ENCODE results near the gene MGMT.

MGMT gene

DNA sequence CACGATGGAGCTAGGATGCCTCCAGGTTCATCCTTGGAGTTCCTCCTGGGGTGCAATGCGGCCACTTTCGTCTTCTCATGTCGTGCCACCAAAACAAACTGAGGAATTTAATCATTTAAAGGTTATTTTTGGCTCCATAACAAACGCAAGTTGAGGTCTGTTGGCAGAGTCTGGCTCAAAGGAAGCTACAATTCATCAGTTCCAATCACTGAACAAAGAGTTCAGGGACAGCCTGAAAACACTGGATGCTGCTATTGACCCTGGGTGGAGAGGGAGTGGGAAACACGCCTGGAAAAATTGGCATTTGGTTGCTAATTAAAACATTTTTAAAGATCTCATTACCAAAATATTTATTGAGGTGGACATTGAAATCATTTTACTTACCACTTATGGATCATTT lies 11.4 kb upstream of the MGMT start:
- DNase-seq (ENCODE audit: low spot score) = no peak

DNA sequence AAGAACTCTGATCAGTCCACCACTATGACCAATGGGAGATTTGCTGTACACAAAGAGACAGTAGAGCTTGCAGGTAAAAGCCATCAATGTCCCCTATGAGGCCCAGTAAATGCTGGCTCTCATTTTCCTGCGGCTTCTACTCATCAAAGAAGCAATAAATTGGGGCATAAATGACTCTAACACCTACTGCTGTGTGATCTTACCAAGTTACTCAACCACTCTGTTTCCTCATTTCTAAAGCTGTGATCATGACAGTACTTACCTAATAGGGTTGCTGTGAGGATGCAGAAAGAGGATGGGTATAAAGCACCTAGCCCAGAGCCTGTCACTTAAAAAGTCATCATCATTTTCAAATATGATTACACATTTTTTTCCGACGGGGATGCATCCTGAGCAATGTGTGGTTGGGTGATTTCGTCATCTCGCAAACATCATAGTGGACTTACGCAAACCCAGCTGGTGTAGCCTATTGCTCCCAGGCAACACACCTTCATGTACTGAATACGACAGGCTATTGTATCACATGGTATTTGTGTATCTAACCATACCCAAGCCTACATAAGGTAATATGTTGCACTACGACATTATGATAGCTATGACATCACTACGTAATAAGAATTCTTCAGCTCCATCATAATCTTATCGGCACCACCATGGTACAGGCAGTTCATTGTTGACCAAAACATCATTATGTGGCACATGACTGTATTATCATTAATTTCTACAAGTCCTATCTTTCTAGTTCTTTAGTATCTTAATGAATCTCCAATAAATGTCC lies 7.1 kb upstream of the MGMT start:
- DNase-seq (ENCODE audit: low spot score) = no peak

DNA sequence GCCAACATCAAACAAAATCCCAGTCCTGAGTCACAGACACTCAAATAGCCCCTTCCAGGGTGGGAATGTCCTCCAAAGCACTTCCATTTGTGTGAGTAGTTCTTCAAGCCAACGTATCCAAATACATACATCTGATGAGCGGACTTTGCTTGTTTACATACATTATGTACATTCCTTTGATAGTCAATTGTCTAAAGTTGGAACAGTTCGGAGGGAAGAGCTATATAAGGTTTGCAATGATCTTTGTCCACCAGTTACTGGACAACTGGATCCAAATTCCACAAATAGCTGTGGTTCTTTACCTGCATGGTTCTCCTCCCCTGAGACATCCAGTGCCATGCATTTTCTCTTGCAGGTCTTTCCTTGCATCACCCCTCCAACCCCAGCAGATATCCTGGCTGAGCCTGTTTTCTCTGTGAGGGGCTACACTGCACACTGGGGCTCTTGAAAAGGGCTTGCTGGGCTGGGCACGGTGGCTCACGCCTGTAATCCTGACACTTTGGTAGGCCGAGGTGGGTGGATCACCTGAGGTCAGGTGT lies 4.7 kb upstream of the MGMT start:
- DNase-seq (ENCODE audit: low spot score) = no peak

DNA sequence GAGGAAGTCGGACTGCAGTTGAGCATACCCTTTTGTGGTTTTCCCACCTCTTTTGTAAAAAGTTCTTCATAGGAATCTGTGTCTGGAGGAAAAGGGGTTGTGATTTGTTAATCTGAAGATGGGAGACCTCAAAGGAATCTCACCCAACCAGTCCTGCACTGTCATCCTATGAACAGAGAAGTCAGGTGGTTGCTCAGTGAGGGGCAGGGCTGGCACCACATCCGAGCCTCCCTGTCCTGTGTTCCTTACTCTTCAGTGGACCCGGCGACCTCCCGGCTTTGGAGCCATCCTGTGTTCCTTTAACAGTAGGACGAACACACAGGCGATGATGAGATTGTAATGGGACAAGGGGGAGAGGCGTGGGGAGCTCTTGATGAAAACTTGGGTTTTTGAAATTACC lies 2.8 kb upstream of the MGMT start:
- no peak for DNase-seq (ENCODE audit: low spot score)

DNA sequence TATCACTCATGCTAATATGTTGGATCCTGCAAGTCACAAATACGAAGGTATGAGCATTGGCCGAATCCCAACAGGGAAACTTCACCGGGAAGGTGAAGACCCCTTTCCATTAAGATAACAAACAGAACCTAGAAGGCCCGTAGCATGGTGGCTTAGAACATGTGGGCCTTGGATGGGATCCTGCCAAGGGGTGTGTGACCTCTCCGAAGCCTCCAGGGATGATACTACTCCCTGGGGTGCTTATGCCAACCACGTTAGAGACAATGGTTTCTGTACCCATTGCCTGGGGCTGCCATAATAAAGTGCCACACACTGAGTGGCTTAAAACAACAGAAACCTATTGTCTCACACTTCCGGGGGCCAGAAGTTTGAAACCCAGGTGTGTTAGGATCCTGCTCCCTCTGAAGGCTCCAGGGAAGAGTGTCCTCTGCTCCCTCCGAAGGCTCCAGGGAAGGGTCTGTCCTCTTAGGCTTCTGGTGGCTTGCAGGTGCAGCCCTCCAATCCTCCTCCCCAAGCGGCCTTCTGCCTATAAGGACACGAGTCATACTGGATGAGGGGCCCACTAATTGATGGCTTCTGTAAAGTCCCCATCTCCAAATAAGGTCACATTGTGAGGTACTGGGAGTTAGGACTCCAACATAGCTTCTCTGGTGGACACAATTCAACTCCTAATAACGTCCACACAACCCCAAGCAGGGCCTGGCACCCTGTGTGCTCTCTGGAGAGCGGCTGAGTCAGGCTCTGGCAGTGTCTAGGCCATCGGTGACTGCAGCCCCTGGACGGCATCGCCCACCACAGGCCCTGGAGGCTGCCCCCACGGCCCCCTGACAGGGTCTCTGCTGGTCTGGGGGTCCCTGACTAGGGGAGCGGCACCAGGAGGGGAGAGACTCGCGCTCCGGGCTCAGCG lies 992 bp upstream of the MGMT start:
- DNase-seq (ENCODE audit: low spot score) = no peak

DNA sequence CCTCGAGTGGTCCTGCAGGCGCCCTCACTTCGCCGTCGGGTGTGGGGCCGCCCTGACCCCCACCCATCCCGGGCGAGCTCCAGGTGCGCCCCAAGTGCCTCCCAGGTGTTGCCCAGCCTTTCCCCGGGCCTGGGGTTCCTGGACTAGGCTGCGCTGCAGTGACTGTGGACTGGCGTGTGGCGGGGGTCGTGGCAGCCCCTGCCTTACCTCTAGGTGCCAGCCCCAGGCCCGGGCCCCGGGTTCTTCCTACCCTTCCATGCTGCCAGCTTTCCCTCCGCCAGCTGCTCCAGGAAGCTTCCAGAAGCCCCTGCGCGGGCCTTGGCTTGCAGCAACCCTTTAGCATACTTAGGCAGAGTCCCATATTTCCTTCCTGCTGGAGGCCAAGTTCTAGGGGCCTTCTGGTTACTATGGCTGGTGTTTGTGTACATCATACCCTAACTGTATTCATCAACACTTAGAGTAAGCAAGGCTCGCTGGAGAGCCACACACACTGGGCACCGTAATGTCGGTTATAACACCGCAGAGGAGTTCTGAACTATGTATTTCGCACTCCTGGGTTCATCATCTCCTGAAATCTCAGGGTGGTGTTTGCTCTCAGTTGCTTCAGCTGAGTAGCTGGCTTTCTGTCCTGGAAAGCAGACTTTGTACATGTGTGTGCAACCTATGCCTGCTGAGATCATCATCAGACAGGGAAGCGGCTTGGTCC lies 471 bp downstream of the MGMT start:
- DNase-seq (ENCODE audit: low spot score) = no peak

DNA sequence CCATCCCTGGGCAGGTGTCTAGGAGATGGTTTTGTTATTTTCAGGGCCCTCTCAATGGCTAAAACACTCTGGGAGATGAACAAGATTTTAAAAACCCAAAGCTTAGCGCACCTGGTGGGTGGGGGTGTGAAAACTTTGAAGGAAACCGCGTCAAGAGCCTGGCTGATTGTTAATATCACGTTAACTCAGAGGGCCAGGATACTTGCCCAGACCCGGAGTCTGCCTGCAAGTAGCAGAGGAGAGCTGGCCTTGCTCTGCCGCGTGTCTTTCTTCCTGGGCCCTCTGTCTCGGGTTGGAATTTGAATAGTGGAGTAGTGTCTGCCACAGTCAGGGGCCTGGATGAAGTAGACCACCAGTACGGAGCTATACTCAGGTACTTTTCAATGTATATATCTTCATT lies 1.1 kb downstream of the MGMT start:
- DNase-seq (ENCODE audit: low spot score) = no peak

DNA sequence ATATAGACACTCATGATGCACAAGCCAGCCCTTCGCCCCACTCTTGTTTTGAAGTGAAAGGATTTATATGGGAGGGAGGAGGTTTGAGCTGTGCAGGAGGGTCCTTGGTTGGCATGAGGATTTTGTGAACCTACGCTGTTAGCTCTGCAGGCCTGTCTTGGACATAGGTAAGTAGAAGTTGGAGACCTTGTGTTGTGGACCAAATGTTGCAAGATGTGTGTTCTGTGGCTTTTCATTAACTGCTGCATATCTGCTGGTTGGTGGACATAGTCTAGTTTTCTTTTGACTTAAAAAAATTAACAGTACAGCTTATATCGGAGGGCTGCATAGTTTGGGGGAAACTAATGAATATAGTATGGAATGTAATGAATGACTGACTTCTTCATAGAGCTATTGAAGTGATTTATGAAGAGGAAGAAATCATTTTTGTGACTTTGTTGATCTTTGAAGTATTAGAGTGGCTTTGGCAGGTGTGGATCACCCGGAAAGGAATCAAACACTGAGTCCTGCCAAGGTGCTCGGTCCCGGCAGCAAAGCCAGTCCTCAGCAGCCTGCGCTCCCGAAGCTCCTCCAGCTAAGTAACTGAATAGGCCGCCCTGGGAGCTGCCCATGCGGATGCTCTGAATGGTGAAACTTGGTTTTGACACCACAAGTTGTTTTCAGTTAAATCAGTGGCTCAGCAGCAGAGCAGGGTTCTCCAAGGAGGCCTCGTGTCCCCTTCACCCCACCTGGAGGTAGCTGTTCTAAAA lies 3.2 kb downstream of the MGMT start:
- no peak for DNase-seq (ENCODE audit: low spot score)

DNA sequence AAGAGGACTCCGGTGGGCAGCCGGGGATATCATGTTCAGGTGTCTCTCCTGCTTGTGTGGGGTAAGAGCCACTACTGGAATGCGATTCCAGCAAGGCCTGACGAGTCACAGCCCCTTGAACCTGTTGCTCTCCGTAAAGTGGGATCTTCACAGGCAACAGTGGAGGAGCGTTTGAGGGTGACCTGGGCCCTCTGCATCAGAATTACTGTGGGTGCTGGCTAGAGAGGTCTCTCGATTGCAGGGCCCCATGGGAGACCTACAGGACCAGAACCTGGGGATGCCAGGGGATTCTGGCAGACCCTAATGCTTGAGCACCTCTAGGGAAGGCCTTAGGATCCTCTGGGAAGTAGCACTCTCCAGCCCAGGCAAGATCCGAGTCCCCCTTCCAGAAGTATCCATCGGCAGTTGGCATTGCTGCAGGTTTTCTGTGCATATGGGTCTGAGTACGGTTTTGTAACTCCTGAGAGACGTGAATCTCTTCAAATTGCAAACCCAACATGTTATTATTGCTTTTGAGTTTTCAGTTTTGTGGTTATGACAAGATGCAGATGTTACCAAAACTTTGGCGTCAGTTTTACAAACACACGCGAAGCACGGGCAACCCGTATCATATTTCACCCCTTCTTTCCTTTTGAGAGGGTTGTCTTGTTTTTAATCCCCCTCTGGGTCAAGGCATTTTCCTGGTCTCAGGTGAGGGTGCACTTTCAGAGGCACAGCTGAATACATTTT lies 4.6 kb downstream of the MGMT start:
- DNase-seq (ENCODE audit: low spot score) = no peak

DNA sequence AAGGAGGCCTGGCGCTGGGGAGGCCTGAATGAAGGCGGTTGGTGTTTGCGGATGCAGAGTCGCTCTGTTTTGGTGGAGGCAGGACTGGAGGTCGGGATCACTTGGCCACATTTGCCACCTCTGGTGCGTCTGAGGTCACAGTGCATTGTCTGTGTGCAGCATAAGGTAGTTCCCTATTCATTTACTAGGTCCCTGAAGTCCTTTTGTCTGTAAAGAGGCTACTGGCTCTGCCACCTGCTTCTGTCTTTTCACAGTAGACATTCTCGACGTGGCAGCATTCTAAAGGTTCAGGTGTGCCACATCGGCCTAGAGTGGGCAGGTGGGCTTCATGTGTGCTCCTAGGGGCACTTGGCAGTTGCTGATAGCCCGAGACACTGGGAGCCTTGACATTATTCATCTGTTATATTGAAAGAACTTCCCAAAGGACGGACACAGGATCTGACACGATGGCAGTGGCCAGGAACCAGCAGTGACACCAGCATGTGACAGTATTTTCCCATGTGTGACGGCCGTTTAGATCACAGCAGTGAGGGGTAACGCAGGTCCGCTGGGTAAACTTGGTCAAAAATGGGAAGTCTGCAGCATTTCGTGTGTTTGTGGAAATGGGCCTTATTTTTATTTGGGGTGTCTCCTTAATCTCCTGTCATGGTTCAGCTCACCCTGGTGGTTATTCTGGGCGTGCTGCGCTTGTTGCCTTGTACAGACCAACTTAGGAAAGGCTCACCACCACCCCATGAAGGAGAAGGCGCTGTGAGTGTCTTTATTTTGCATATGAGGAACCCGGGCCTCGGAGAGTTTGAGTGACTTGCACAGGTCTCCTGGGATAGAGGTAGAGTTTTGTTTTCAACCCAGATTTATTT lies 5.9 kb downstream of the MGMT start:
- DNase-seq (ENCODE audit: low spot score) = peak; percentile 69

DNA sequence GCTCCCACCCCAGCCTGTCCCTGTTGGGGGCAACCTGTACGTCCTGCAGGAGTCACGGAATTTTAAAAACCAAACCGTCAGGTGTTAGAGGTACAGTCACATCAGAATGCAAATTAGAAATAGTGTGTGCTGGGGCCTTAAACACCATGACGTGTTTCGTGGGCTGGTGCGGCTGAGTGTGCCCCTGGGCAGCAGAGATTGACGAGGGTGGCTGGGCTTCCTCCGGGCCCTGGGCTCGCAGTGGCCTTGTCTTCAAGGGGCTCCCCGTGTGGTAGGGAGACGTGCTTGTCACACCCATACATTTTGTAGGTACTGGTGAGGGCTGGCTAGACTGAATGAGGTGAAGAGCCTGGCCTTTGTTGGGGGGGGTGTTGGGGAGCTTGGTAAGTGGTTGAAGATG lies 7.6 kb downstream of the MGMT start:
- DNase-seq (ENCODE audit: low spot score) = peak; percentile 28

DNA sequence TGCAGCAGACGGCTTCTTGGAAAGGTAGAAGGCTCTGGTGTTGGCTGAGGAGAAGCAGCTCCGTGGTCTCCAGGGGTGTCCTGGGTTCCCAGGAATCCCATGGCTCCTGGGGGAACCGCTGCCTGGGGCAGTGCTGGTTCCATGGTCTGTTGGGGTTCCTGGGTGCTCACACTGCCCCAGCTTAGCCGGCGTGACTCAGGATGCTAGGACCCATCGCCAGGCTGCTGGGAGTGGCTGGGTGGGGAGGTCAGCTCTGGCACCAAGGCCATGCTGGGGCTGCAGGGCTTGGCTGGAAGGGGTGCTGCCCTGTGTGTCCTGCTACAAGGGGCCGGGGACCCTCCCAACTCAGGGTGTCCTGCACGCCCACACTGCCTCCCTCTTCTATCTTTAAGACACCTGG lies 9.4 kb downstream of the MGMT start:
- no peak for DNase-seq (ENCODE audit: low spot score)

DNA sequence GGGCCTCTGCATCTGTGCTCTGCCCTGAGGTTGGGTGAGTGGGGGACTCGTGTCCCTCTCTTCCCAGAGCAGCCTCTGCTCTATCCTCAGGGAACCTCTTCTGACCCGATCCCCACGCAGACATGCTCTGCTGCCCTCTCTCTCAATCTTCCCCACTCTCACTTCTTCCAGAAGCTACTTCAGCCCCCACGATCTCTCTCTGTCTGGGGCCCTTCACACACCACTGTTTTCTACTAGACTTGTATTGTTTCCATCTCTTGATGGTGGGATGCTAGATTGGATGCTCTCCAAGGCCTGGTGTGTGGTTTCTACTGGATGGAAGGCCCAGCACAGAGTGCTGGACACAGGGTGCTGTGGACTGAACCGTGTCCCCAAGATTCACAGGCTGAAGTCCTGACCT lies 10.0 kb downstream of the MGMT start:
- no peak for DNase-seq (ENCODE audit: low spot score)

DNA sequence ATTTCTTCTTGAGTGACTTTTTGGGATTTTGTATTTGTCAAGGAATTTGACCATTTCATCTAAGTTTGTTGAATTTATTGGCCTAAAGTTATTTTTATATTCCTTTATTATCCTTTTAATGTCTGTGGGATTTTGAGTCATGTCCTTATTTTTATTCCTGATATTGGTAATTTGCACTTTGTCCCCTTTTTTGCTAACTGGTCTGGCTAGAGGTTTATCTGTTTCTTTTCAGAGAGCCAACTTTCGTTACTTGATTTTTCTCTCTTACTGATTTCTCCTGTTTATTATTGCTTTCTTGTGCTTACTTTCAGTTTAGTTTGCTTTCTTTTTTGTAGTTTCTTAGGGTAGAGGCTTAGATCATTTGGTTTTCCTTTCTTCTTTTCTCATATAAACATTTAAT lies 14.6 kb downstream of the MGMT start:
- no peak for DNase-seq (ENCODE audit: low spot score)

DNA sequence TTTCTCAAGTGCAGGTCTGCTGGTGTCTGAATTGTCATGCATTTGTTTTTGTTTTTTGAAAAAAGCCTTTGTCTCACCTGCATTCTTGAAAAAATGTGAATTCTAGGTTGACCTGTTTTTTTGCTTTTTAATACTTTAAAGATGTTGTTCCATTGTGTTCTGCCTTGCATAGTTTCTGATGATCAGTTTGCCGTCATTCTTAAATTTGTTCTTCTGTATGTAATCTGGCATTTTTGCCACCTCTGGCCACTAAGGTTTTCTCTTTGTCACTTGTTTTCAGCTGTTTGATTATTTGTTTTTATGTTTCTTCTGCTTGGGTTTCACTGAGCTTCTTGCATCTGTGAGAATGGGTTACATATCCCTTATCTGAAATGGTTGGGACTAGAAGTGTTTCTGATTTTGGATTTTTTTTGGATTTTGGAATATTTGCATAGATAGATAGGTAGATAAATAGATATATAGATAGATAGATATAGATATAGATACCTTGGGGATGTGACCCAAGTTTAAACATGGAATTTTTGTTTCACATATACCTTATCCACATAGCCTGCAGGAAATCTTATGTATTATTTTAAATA lies 16.5 kb downstream of the MGMT start:
- DNase-seq (ENCODE audit: low spot score) = no peak

DNA sequence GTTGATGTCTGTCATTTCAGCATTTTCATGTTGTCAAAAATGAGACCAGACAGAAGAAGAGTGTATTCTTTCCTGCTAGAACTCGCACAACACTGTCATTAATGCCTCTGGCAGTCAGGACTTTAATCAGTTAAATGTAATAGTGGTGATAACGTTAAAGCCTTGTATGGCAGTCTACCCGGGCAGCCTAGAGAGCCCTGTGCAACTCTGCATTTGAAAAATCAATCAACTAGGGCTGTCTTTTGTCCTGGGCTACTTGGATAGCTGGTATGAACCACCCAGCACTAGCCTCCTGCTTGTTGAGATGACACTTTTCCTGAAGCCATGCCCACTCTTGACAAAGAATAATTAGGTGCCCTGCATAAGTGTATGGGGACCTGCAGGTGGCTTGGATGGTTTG lies 19.8 kb downstream of the MGMT start:
- DNase-seq (ENCODE audit: low spot score) = no peak

DNA sequence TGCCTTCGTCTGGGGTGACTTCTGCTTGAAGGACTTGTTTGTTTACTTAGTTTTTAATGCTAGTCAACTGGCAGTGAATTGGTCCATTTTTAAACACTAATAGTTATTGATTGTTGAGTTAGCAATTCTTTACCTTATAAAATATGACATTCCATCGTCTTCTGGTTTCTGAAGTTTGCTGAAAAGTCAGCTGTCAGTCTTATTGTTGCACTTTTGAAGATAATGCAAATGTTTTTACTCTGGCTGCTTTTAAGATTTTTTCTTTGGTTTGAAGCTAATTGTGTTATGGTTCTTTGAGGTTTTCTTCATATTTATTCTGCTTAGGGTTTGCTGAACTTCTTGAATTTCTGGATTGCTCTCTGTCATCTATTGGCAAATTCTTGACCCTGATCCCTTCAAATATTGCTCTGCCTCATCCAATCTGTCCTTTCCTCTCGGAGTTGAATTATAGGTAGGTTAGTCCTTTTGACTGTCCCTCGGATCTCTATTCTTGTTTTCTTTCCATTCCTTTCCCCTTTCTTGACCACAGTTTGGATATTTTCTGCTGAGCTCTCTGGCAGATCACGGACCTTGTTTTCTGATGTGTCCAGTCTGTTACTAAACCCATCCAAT lies 24.2 kb downstream of the MGMT start:
- DNase-seq (ENCODE audit: low spot score) = no peak

DNA sequence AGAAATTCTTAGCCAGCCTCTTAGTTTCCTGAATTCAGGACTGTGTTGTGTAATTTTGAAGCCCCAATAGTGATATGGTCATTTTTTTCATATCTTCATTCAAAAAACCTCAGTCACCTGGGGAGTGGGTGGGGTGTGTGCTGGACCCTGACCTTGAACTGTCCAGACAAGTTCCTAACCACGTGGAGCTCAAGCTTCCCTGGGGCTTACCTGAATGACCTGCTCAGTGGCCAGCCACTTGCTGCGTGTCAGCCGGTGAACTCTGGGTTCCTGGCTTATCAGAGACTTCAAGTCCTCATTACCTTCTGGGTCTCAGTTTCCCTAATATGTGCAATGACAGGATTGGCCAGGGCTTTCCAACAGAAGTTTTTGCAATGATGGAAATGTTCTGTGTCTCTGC lies 27.1 kb downstream of the MGMT start:
- no peak for DNase-seq (ENCODE audit: low spot score)

DNA sequence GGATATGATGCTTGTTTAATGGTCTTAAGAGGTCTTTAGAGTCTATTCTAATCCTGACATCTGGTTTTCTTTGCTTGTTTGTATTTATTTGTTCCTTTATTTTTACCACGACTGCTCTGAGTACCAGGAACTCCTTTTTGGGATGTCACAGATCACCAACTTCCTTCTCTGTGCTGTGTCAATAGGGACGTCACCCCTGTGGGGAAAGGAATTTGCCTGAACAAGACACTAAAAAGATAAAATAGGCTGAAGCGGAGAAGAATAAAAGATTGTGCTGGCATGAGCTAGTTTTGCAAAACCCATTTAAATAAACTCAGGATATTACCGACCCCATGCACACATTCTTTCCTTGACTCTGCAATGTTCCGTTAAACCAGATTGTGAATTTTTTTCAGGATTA lies 27.7 kb downstream of the MGMT start:
- no peak for DNase-seq (ENCODE audit: low spot score)

All from germinal center (tissue), 1 donor.